Esophagus squamous epithelium (tissue), 4 donors: ENCODE results near the gene PRSS48.

Source experiments
- POLR2A ChIP-seq, 4 donors: fragments of 450-650 bp; IDR thresholded peaks; one replicate each; pipeline ENCODE4 v1.6.1; 2017; ENCODE audit warnings: antibody characterized with exemption in 4 of 4, mild to moderate bottlenecking in 4 of 4, moderate library complexity in 3 of 4
- TF ChIP-seq, protein P1 (sequence below), 6 experiments: fragments of 450-650 bp in 4 of 6; fragments of 200-600 bp in 2 of 6; sonication (generic) in 2 of 6; IDR thresholded peaks; one replicate each; pipeline ENCODE4 v1.5.1; 2016 to 2019; ENCODE audit warnings: antibody characterized with exemption in 6 of 6, mild to moderate bottlenecking in 4 of 6, moderate library complexity in 4 of 6

DNA sequence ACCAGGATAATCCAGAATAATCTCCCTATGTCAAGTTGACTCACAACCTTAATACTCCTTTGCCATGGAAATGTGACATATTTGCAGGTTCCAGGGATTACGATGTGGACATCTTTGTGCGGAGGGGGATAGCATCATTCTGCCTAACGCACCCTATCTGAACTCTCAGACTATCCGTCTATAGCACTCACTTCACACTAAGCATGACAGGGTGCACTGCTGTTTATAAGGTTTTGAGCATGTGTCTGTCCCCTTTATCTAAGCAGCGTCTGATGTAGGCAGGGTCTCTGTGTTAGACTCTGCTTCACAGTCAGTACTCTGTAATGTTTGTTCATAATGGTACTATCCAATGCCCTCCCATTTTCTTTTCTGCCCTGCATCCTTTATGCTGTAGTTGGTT, 43.4 kb upstream of the PRSS48 start:
- TF ChIP-seq, protein P1, sequence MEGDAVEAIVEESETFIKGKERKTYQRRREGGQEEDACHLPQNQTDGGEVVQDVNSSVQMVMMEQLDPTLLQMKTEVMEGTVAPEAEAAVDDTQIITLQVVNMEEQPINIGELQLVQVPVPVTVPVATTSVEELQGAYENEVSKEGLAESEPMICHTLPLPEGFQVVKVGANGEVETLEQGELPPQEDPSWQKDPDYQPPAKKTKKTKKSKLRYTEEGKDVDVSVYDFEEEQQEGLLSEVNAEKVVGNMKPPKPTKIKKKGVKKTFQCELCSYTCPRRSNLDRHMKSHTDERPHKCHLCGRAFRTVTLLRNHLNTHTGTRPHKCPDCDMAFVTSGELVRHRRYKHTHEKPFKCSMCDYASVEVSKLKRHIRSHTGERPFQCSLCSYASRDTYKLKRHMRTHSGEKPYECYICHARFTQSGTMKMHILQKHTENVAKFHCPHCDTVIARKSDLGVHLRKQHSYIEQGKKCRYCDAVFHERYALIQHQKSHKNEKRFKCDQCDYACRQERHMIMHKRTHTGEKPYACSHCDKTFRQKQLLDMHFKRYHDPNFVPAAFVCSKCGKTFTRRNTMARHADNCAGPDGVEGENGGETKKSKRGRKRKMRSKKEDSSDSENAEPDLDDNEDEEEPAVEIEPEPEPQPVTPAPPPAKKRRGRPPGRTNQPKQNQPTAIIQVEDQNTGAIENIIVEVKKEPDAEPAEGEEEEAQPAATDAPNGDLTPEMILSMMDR (IDR thresholded peaks at IDR 0.05) = no peak
- TF ChIP-seq POLR2A (IDR thresholded peaks at IDR 0.05) = no peak
